Naive thymus-derived CD4-positive, alpha-beta T cell (primary cell): ENCODE measurements around the gene TRABD2B. TPM values are rescaled to one million over a fixed set of nuclear protein-coding genes. Genes with fewer than 3 reads are reported as not detected.

Experiments
- ATAC-seq: fragments of 150-1000 bp; cut with Tn5 transposase; 2 replicates; pipeline ENCODE4 v1.10.0; 2021; ENCODE audit warnings: mild to moderate bottlenecking, moderate library complexity
- CTCF ChIA-PET: fragments of 350-600 bp; sonication (Branson Sonifier 250); formaldehyde crosslinking; loops from one replicate; lab custom pipeline; 2021; ENCODE audit warnings: antibody characterized with exemption; lab: Charles Lee
- POLR2A ChIA-PET: fragments of 350-600 bp; sonication (Branson Sonifier 250); formaldehyde crosslinking; loops from one replicate; lab custom pipeline; 2021; ENCODE audit warnings: antibody characterized with exemption, inconsistent platforms; lab: Charles Lee
- DNase-seq, 9 donors: peaks; one replicate each; pipeline versions ENCODE4 v3.0.0 to v3.0.0-alpha.2; 2020 to 2022; ENCODE audit warnings: mixed read lengths in 1 of 9
- H3K27ac ChIP-seq: one replicate; pipeline ENCODE4 v1.7.0; 2013; ENCODE audit warnings: mild to moderate bottlenecking, low read depth, low read length, moderate library complexity
- H3K27me3 ChIP-seq, 2 donors: one replicate each; pipeline ENCODE4 v1.7.0; 2013; ENCODE audit warnings: low read length in 2 of 2, mild to moderate bottlenecking in 2 of 2, moderate library complexity in 2 of 2; ENCODE audit not compliant: control insufficient read depth in 2 of 2, insufficient read depth in 2 of 2
- H3K36me3 ChIP-seq, 3 experiments: 1 replicate in 2 of 3; 2 replicates in 1 of 3; pipeline ENCODE4 v1.7.0; 2013; ENCODE audit warnings: low read length in 3 of 3, mild to moderate bottlenecking in 3 of 3, moderate library complexity in 1 of 3; ENCODE audit not compliant: insufficient read depth in 3 of 3, control insufficient read depth in 2 of 3
- H3K4me1 ChIP-seq, 2 donors: one replicate each; pipeline ENCODE4 v1.7.0; 2013; ENCODE audit warnings: low read length in 2 of 2, mild to moderate bottlenecking in 2 of 2, moderate library complexity in 1 of 2; ENCODE audit not compliant: control insufficient read depth in 2 of 2, insufficient read depth in 2 of 2
- H3K4me3 ChIP-seq: 2 replicates; pipeline ENCODE4 v1.7.0; 2013; ENCODE audit warnings: mild to moderate bottlenecking, low read length
- H3K9me3 ChIP-seq, 3 experiments: 1 replicate in 2 of 3; 2 replicates in 1 of 3; pipeline ENCODE4 v1.7.0; 2013; ENCODE audit warnings: low read length in 3 of 3; ENCODE audit not compliant: control insufficient read depth in 2 of 3
- H3K27ac Mint-ChIP-seq, 9 donors: one replicate each; pipeline ENCODE4 v1.8.0; 2020 to 2022; ENCODE audit warnings: mixed read lengths in 9 of 9, mild to moderate bottlenecking in 8 of 9, moderate library complexity in 5 of 9, inconsistent platforms in 2 of 9
- H3K27me3 Mint-ChIP-seq, 5 donors: one replicate each; pipeline ENCODE4 v1.8.0; 2021 to 2022; ENCODE audit warnings: mixed read lengths in 5 of 5, mild to moderate bottlenecking in 1 of 5
- H3K36me3 Mint-ChIP-seq, 5 donors: one replicate each; pipeline ENCODE4 v1.8.0; 2020 to 2022; ENCODE audit warnings: mixed read lengths in 5 of 5, mild to moderate bottlenecking in 3 of 5, inconsistent platforms in 1 of 5
- H3K4me1 Mint-ChIP-seq, 7 donors: one replicate each; pipeline ENCODE4 v1.8.0; 2020 to 2022; ENCODE audit warnings: mixed read lengths in 7 of 7, mild to moderate bottlenecking in 3 of 7, inconsistent platforms in 1 of 7
- H3K4me3 Mint-ChIP-seq, 10 donors: one replicate each; pipeline ENCODE4 v1.8.0; 2020 to 2022; ENCODE audit warnings: mild to moderate bottlenecking in 10 of 10, mixed read lengths in 10 of 10, moderate library complexity in 6 of 10, inconsistent platforms in 2 of 10
- H3K9me3 Mint-ChIP-seq, 11 donors: one replicate each; pipeline ENCODE4 v1.8.0; 2020 to 2022; ENCODE audit warnings: mixed read lengths in 11 of 11, mild to moderate bottlenecking in 4 of 11, inconsistent platforms in 1 of 11, moderate library complexity in 1 of 11
- intact Hi-C, 2 donors: fragments of 100-400 bp; cut with micrococcal nuclease; formaldehyde crosslinking; loops; one replicate each; pipeline ENCODE4 v1.15.1; 2023
- polyA plus RNA-seq, 2 donors: library from polyadenylated mRNA; unstranded; fragments of 300-500 nt; fragmentation: Illumina TruSeq; gene quantifications; one replicate each; pipeline ENCODE4 v1.2.3, GENCODE V29; 2021
- total RNA-seq, 6 experiments: library from RNA in 5 of 6; stranded (reverse) in 5 of 6; gene quantifications; 1 replicate in 5 of 6; 2 replicates in 1 of 6; pipeline ENCODE4 v1.2.3 and lab custom pipeline; 2021 to 2026

Gene TRABD2B
- total and polyA plus RNA-seq, 7 experiments from 2014 or later, result not detected

DNA sequence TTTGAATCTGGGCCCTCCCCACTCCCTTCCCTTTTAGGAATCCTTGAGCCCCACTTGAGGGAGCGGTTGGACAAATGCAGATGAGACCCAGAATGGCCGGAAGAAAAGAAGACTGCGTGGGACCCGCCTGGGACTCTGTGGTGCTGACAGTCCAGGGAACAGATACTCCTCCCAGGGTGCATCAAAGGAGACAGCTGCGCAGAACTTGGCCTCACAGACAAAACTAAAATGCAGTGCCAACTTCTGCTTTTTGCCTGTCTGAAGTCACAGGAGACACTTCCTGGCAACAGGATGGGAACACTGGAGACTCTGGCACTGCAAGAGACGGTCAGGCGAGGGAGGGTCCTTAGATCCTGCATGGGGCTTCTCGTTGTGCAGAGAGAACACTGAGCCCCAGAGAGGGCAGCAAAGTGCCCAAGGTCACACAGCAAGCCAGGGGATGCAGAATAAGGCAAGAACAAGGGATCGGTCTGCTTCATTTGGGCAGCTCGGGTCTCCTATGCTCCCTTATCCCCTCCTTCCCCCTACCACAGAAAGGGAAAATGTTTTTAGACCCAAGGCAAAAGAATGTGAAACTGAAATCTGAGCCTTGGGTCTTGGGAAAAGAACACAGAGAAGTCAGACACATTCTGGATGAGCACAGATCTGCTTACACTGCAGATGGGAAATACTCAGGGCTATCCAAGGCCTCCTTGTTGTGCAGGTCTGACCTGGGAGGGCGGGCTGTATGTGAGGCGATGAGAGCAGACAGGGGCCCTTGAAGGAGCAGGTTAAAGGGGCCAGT lies 182.4 kb downstream of the TRABD2B start:
- Mint-ChIP-seq H3K36me3 (no peaks in the 10 kb centered on the region), H3K27ac (no peak overlapping the region), H3K4me3 (no peak overlapping the region), H3K9me3 (no peaks in the 10 kb centered on the region), H3K27me3 (peaks cover 0 to 13% (median 0%) of the 10 kb centered on the region in 5 donors), H3K4me1 (no peaks in the 10 kb centered on the region)
- H3K36me3 ChIP-seq, result no peaks in the 10 kb centered on the region
- no peak for DNase-seq
- no peak overlapping the region for H3K4me3 ChIP-seq
- no peaks in the 10 kb centered on the region for H3K4me1 ChIP-seq
- intact Hi-C loops, result no loop called here
- H3K9me3 ChIP-seq, result no peaks in the 10 kb centered on the region
- H3K27me3 ChIP-seq, result no peaks in the 10 kb centered on the region
- ChIA-PET POLR2A (no interaction called here), CTCF (no interaction called here)
- no peak overlapping the region for H3K27ac ChIP-seq
- no peak for ATAC-seq

GRCh38 chr1:47813970-47814369 lies 183.2 kb downstream of the TRABD2B start:
- Mint-ChIP-seq H3K9me3 (no peaks in the 10 kb centered on the region), H3K27me3 (peaks cover 0 to 13% (median 0%) of the 10 kb centered on the region in 5 donors), H3K4me3 (no peak overlapping the region), H3K27ac (peak overlapping the region in 1 of 9 donors; percentile 52), H3K4me1 (no peaks in the 10 kb centered on the region), H3K36me3 (no peaks in the 10 kb centered on the region)
- POLR2A ChIA-PET, result no interaction called here
- Histone ChIP-seq H3K9me3 (no peaks in the 10 kb centered on the region), H3K27me3 (no peaks in the 10 kb centered on the region), H3K4me1 (no peaks in the 10 kb centered on the region), H3K4me3 (no peak overlapping the region), H3K27ac (no peak overlapping the region), H3K36me3 (no peaks in the 10 kb centered on the region)
- intact Hi-C loops, result no loop called here
- DNase-seq (no peak), ATAC-seq (no peak)
- CTCF ChIA-PET, result no interaction called here

GRCh38 chr1:47812904-47813514 lies 184.2 kb downstream of the TRABD2B start:
- Histone ChIP-seq H3K36me3 (no peaks in the 10 kb centered on the region), H3K27ac (no peak overlapping the region), H3K4me3 (no peak overlapping the region), H3K27me3 (no peaks in the 10 kb centered on the region), H3K4me1 (no peaks in the 10 kb centered on the region), H3K9me3 (no peaks in the 10 kb centered on the region)
- no peak for ATAC-seq
- no peak overlapping the region for H3K27ac Mint-ChIP-seq
- H3K4me1 Mint-ChIP-seq, result no peaks in the 10 kb centered on the region
- POLR2A ChIA-PET, result no interaction called here
- H3K36me3 Mint-ChIP-seq, result no peaks in the 10 kb centered on the region
- CTCF ChIA-PET, result no interaction called here
- no peaks in the 10 kb centered on the region for H3K9me3 Mint-ChIP-seq
- H3K27me3 Mint-ChIP-seq, result peaks cover 0 to 13% (median 0%) of the 10 kb centered on the region in 5 donors
- intact Hi-C loops, result no loop called here
- H3K4me3 Mint-ChIP-seq, result no peak overlapping the region
- DNase-seq, result no peak

DNA sequence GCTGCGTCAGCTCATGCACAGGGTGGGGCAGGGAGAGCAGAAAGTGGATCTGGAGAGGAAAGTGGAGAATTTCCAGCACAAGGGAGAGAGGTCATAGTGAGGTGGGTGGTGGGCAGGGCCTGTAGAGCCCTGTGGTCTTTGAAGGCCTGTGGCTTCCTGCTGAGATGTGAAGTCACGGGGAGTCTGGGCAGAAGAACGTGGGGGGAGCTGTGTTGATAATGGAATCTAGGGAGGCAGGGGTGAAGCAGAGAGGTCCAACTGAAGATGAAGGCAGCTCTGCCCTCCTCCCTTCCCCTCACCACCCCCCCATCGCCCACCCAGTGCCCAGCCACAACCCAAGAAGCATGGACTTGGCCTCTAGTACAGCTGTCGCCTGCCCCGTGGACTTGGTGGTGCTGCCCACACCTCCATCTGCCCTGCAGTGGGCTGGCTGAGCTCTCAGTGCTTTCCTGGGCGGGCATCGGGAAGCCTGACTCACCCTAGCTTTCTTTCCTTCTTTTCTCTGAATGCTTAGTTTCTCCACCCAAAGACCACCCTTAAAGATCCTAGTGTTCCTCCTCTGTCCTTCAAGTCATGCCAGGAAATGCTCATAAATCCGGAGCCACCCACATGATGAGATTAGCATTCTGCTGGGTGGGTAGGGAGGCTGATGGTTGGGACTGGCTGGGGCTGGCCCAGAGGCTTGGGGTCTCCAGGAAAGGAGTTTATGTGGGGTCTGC lies 186.1 kb downstream of the TRABD2B start:
- CTCF ChIA-PET, result no interaction called here
- intact Hi-C loops, result no loop called here
- Mint-ChIP-seq H3K4me1 (no peaks in the 10 kb centered on the region), H3K27ac (no peak overlapping the region), H3K36me3 (no peaks in the 10 kb centered on the region), H3K9me3 (no peaks in the 10 kb centered on the region), H3K27me3 (peaks cover 0 to 13% (median 0%) of the 10 kb centered on the region in 5 donors), H3K4me3 (no peak overlapping the region)
- Histone ChIP-seq H3K27me3 (no peaks in the 10 kb centered on the region), H3K9me3 (no peaks in the 10 kb centered on the region), H3K4me3 (no peak overlapping the region), H3K36me3 (no peaks in the 10 kb centered on the region), H3K4me1 (no peaks in the 10 kb centered on the region), H3K27ac (no peak overlapping the region)
- ATAC-seq (no peak), DNase-seq (no peak)
- POLR2A ChIA-PET, result no interaction called here

DNA sequence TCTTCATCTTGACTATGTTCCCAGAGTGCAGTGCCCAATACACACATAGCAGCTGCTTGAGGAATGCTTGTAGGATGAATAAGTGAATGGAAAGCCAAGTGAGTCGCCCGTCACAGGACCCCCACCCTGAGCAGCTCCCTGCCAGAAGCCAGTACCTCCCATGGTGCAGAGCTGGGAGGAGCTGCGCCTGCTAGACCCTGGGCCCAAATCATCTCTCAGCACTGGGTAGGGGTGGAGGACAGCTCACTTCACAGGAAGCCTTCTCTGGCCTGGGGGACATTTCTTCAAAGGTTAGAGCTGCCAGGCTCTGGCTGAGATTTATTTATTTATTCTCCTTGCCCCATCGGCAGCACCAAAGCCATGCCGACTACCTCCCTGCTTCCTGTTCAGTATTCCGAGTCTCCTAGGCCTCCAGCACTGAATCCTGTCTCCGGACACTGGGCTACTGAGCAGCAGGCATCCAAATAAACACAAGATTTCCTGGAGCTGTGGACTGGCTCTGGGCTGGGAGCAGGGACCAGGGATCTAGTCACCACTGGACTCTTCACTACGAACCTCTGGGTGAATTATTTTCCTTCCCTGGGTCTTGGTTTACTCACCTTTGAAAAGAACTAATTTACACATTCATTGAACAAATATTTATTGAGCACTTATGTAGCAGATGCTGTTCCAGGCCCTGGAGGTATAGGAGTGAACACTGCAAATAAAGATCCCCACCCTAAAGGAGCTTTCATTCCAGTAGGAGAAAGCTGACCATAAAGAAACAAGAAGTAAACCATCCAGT lies 187.7 kb downstream of the TRABD2B start:
- H3K27ac ChIP-seq, result no peak overlapping the region
- no peaks in the 10 kb centered on the region for H3K36me3 Mint-ChIP-seq
- no peak overlapping the region for H3K4me3 ChIP-seq
- intact Hi-C loops, result no loop called here
- H3K4me1 ChIP-seq, result no peaks in the 10 kb centered on the region
- no peaks in the 10 kb centered on the region for H3K4me1 Mint-ChIP-seq
- POLR2A ChIA-PET, result no interaction called here
- no peak overlapping the region for H3K27ac Mint-ChIP-seq
- CTCF ChIA-PET, result interaction anchor here (0.6 kb wide), 1 partner anchor 10 kb away, joined by 3 read pairs; no protein-coding TSS in a partner anchor
- ATAC-seq (no peak), DNase-seq (no peak)
- H3K27me3 ChIP-seq, result no peaks in the 10 kb centered on the region
- H3K9me3 Mint-ChIP-seq, result no peaks in the 10 kb centered on the region
- peaks cover 0 to 13% (median 0%) of the 10 kb centered on the region in 5 donors for H3K27me3 Mint-ChIP-seq
- H3K9me3 ChIP-seq, result no peaks in the 10 kb centered on the region
- H3K36me3 ChIP-seq, result no peaks in the 10 kb centered on the region
- no peak overlapping the region for H3K4me3 Mint-ChIP-seq

GRCh38 chr1:47808612-47809011 lies 188.6 kb downstream of the TRABD2B start:
- H3K27ac Mint-ChIP-seq, result no peak overlapping the region
- no peak for DNase-seq
- Histone ChIP-seq H3K4me3 (no peak overlapping the region), H3K27me3 (no peaks in the 10 kb centered on the region), H3K4me1 (no peaks in the 10 kb centered on the region), H3K36me3 (no peaks in the 10 kb centered on the region), H3K27ac (no peak overlapping the region), H3K9me3 (no peaks in the 10 kb centered on the region)
- no peaks in the 10 kb centered on the region for H3K4me1 Mint-ChIP-seq
- no peaks in the 10 kb centered on the region for H3K9me3 Mint-ChIP-seq
- intact Hi-C loops, result no loop called here
- ATAC-seq, result no peak
- ChIA-PET CTCF (no interaction called here), POLR2A (no interaction called here)
- H3K27me3 Mint-ChIP-seq, result peaks cover 0 to 6% (median 0%) of the 10 kb centered on the region in 5 donors
- no peaks in the 10 kb centered on the region for H3K36me3 Mint-ChIP-seq
- H3K4me3 Mint-ChIP-seq, result no peak overlapping the region
